NCI-H1092 treated with DMSO at 0.1 percent for 48 hours (cell line): ENCODE data around the gene FCRL3.
A peak's percentile ranks its signal among the peaks of the same experiment; 100 is the strongest.
"Not testable (repeated sequence)": the region's sequence is repeated elsewhere in the genome, so short reads cannot be mapped to it uniquely, and the experiment has no call there.

ENCODE experiments used
- DNase-seq: peaks from one replicate; lab custom pipeline; 2025; lab: John Stamatoyannopoulos, UW

The FCRL3 gene

GRCh38 chr1:157700732-157701131, at the start of gene FCRL3:
Gene FCRL3, minus strand, starts transcription at chr1:157700769. Its CDS starts 280 bp downstream, at chr1:157700489.
- no peak for DNase-seq

GRCh38 chr1:157748262-157748817, 47.8 kb upstream of the FCRL3 start:
- no peak for DNase-seq

GRCh38 chr1:157739229-157739901, 38.8 kb upstream of the FCRL3 start:
- no peak for DNase-seq

GRCh38 chr1:157735991-157736390, 35.4 kb upstream of the FCRL3 start:
- DNase-seq: not testable (repeated sequence)

GRCh38 chr1:157734321-157734720, 33.8 kb upstream of the FCRL3 start:
- DNase-seq: no peak

GRCh38 chr1:157732755-157733154, 32.2 kb upstream of the FCRL3 start:
- no peak for DNase-seq

- DNase-seq: no peak
These were observed 24.6 kb upstream of the FCRL3 start for GRCh38 chr1:157725221-157725577.

GRCh38 chr1:157724537-157725220, 24.1 kb upstream of the FCRL3 start:
- no peak for DNase-seq

- DNase-seq: no peak
These were observed 22.6 kb upstream of the FCRL3 start for GRCh38 chr1:157723157-157723556.

GRCh38 chr1:157721985-157722384, 21.4 kb upstream of the FCRL3 start:
- DNase-seq: no peak

- DNase-seq: no peak
These were observed 15.2 kb upstream of the FCRL3 start for GRCh38 chr1:157715736-157716135.

- DNase-seq: no peak
These were observed 11.2 kb upstream of the FCRL3 start for GRCh38 chr1:157711802-157712201.

GRCh38 chr1:157704878-157705277, 4.3 kb upstream of the FCRL3 start:
- no peak for DNase-seq

- DNase-seq: no peak
These were observed 3.4 kb upstream of the FCRL3 start for GRCh38 chr1:157703981-157704380.

- DNase-seq: no peak
These were observed 1.8 kb upstream of the FCRL3 start for GRCh38 chr1:157702308-157702825.

- no peak for DNase-seq
These were observed 264 bp downstream of the FCRL3 start for GRCh38 chr1:157700305-157700704.

GRCh38 chr1:157697781-157698569, 2.6 kb downstream of the FCRL3 start:
- DNase-seq: no peak

GRCh38 chr1:157696966-157697628, 3.5 kb downstream of the FCRL3 start:
- no peak for DNase-seq

GRCh38 chr1:157695417-157695816, 5.2 kb downstream of the FCRL3 start:
- DNase-seq: no peak

GRCh38 chr1:157691285-157691920, 9.2 kb downstream of the FCRL3 start:
- DNase-seq: peak; percentile 3

GRCh38 chr1:157682710-157683437, 17.7 kb downstream of the FCRL3 start:
- DNase-seq: no peak
